ENCODE data around the gene TEKT1. TPM values are rescaled to one million over a fixed set of nuclear protein-coding genes. Genes with fewer than 3 reads are reported as not detected.
"Not testable (repeated sequence)": the region's sequence is repeated elsewhere in the genome, so short reads cannot be mapped to it uniquely, and the experiment has no call there.

TEKT1 gene
- total and polyA plus RNA-seq, 5 donors from 2014 or later = not detected

DNA sequence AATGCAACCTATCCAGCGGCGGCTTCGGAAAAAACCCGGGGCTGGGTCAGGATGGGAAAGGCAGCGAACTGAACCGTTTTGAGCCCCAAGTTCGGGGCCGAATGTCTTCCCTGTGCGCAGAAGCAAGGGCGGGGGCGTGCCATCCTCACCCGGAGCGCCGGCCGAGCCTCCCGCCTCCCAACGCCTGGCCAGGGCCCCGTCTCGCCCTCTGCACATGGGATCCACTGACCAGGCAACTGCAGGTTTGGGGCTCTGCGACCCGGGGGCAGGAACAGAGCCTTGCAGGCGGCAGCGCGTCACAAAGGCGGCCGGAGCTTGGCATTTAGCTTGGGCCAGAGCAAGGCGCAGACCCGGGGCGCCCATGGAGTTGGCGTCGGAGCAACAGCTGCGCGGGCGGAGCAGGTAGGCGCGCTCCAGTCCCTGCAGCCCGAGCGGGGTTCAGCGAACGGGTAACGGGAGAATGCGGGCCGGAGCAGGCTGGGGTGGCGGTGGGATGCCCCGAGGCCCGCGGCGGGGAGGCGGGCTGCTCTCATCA, 55.6 kb downstream of the TEKT1 start, which contains the start of gene FBXO39:
TSS of gene FBXO39 (plus strand) at position 345 of the 535 bp plus-strand sequence. CDS start 3,654 bp downstream, outside the sequence.
- Mint-ChIP-seq H3K36me3 (peaks cover 35% of the 10 kb centered on the region), H3K27me3 (peaks cover 23% of the 10 kb centered on the region), H3K27ac (no peak within 1 kb of the TSS), H3K4me1 (peaks cover 0 to 15% (median 5%) of the 10 kb centered on the region in 4 donors), H3K9me3 (peaks cover 0 to 50% (median 14%) of the 10 kb centered on the region in 7 donors), H3K4me3 (peak within 1 kb of the TSS in 2 of 4 donors; percentile 15 to 43)
- Histone ChIP-seq H3K4me3 (ENCODE audit: low read depth, low read length) (no peak within 1 kb of the TSS), H3K27ac (ENCODE audit: insufficient read depth, low read length, poor library complexity, severe bottlenecking) (no peak within 1 kb of the TSS), H3K27me3 (ENCODE audit: control insufficient read depth, insufficient read depth, low read length) (peaks cover 8% of the 10 kb centered on the region), H3K9me3 (ENCODE audit: control insufficient read depth in 2 of 2, low read length in 2 of 2) (peaks cover 40 to 51% of the 10 kb centered on the region in 2 experiments), H3K4me1 (ENCODE audit: control insufficient read depth, insufficient read depth, low read length, poor library complexity, severe bottlenecking) (no peaks in the 10 kb centered on the region), H3K36me3 (ENCODE audit: control insufficient read depth, insufficient read depth, low read length) (peaks cover 35% of the 10 kb centered on the region)
- DNase-seq (peak in 1 of 3 donors; percentile 27), ATAC-seq (ENCODE audit: low read depth in 2 of 2) (peak; percentile 24 to 43)

DNA sequence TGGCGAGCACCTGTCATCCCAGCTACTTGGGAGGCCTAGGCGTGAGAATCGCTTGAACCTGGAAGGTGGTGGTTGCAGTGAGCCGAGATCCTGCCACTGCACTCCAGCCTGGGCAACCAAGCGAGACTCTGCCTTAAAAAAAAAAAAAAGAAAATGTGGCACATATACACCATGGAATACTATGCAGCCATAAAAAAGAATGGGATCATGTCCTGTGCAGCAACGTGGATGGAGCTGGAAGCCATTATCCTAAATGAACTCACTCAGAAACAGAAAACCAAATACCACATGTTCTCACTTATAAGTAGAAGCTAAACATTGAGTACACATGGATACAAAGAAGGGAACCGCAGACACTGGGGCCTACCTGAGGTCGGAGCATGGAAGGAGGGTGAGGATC, 56.6 kb downstream of the TEKT1 start:
- peaks cover 16% of the 10 kb centered on the region for H3K27me3 Mint-ChIP-seq
- H3K9me3 Mint-ChIP-seq = peaks cover 0 to 55% (median 14%) of the 10 kb centered on the region in 7 donors
- Histone ChIP-seq H3K36me3 (ENCODE audit: control insufficient read depth, insufficient read depth, low read length) (peaks cover 45% of the 10 kb centered on the region), H3K9me3 (ENCODE audit: control insufficient read depth in 2 of 2, low read length in 2 of 2) (peaks cover 44 to 56% of the 10 kb centered on the region in 2 experiments)
- ATAC-seq (ENCODE audit: low read depth in 2 of 2); H3K27ac Mint-ChIP-seq; H3K27me3 ChIP-seq (ENCODE audit: control insufficient read depth, insufficient read depth, low read length); H3K4me3 ChIP-seq (ENCODE audit: low read depth, low read length); H3K27ac ChIP-seq (ENCODE audit: insufficient read depth, low read length, poor library complexity, severe bottlenecking); DNase-seq; H3K4me3 Mint-ChIP-seq; H3K4me1 ChIP-seq (ENCODE audit: control insufficient read depth, insufficient read depth, low read length, poor library complexity, severe bottlenecking): not testable (repeated sequence)
- H3K4me1 Mint-ChIP-seq = peaks cover 0 to 15% (median 5%) of the 10 kb centered on the region in 4 donors
- peaks cover 44% of the 10 kb centered on the region for H3K36me3 Mint-ChIP-seq

DNA sequence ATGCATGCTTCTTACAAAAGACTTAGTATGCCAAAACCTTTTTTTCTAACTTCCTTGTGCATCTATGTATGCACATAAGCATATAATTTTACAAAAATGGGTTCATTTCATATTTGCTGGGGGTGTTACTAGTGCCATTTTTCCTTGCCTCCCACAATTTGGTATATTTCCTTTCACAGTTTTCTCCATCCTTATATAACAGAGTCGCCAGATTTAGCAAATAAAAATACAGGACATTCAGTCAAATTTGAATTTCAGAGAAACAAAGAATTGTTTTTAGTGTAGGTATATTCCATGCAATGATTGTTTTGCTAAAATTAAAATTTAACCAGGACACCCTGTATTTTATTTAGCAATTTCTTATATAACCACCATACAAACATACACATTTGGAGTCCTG, 59.5 kb downstream of the TEKT1 start:
- Histone ChIP-seq H3K27ac (ENCODE audit: insufficient read depth, low read length, poor library complexity, severe bottlenecking) (no peak overlapping the region), H3K27me3 (ENCODE audit: control insufficient read depth, insufficient read depth, low read length) (no peaks in the 10 kb centered on the region), H3K36me3 (ENCODE audit: control insufficient read depth, insufficient read depth, low read length) (peaks cover 74% of the 10 kb centered on the region), H3K9me3 (ENCODE audit: control insufficient read depth in 2 of 2, low read length in 2 of 2) (peaks cover 67 to 84% of the 10 kb centered on the region in 2 experiments), H3K4me3 (ENCODE audit: low read depth, low read length) (no peak overlapping the region), H3K4me1 (ENCODE audit: control insufficient read depth, insufficient read depth, low read length, poor library complexity, severe bottlenecking) (no peaks in the 10 kb centered on the region)
- peaks cover 4% of the 10 kb centered on the region for H3K27me3 Mint-ChIP-seq
- no peak for ATAC-seq (ENCODE audit: low read depth in 2 of 2)
- peaks cover 0 to 19% (median 4%) of the 10 kb centered on the region in 4 donors for H3K4me1 Mint-ChIP-seq
- peaks cover 73% of the 10 kb centered on the region for H3K36me3 Mint-ChIP-seq
- H3K4me3 Mint-ChIP-seq = no peak overlapping the region
- no peak for DNase-seq
- peaks cover 2 to 73% (median 30%) of the 10 kb centered on the region in 7 donors for H3K9me3 Mint-ChIP-seq
- no peak overlapping the region for H3K27ac Mint-ChIP-seq

DNA sequence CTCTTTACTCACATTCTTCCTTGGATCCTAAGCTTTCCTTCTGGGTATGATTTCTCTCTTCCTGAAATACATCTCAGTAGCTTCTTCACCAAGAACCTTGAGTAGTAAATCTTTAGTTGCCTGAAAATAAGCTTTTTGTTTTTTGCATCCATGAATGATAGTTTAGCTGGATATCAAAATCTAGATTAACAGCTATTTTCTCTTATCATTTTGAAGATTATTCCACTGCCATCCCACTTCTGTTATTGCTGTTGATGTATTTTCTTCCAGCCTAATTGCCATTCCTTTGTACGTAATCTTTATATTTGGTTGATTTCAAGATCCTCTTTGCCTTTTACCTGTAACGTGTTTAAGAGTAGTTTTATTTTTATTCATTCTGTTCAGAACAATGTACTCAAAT, 63.1 kb downstream of the TEKT1 start:
- H3K27me3 ChIP-seq (ENCODE audit: control insufficient read depth, insufficient read depth, low read length) = no peaks in the 10 kb centered on the region
- Mint-ChIP-seq H3K4me3 (no peak overlapping the region), H3K27me3 (no peaks in the 10 kb centered on the region), H3K27ac (no peak overlapping the region), H3K9me3 (peaks cover 5 to 67% (median 29%) of the 10 kb centered on the region in 7 donors), H3K4me1 (peaks cover 0 to 23% (median 19%) of the 10 kb centered on the region in 4 donors), H3K36me3 (peaks cover 98% of the 10 kb centered on the region)
- DNase-seq = no peak
- peaks cover 100% of the 10 kb centered on the region for H3K36me3 ChIP-seq (ENCODE audit: control insufficient read depth, insufficient read depth, low read length)
- no peak overlapping the region for H3K4me3 ChIP-seq (ENCODE audit: low read depth, low read length)
- H3K27ac ChIP-seq (ENCODE audit: insufficient read depth, low read length, poor library complexity, severe bottlenecking) = no peak overlapping the region
- H3K9me3 ChIP-seq (ENCODE audit: control insufficient read depth in 2 of 2, low read length in 2 of 2) = peaks cover 58 to 76% of the 10 kb centered on the region in 2 experiments
- ATAC-seq (ENCODE audit: low read depth in 2 of 2) = no peak
- no peaks in the 10 kb centered on the region for H3K4me1 ChIP-seq (ENCODE audit: control insufficient read depth, insufficient read depth, low read length, poor library complexity, severe bottlenecking)

DNA sequence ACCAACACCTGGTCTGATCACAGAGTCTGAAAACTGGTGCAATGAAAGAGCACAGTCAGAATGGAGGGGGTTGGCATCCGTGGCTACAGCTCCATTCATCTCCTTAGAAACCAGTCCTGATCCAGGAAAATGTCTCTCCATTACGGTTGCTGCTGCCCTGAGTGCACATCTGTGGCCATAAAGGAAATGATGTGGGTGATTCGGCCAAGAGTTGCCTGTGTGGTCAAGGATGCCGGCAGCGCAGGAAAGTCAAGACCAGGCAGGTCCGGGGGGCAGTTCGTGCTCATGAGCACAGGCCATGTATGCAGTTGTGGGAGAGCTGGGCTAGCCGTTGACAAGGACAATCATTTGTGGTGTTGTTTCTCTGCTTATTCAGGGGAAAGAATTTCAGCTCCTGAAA, 69.8 kb downstream of the TEKT1 start:
- no peaks in the 10 kb centered on the region for H3K27me3 ChIP-seq (ENCODE audit: control insufficient read depth, insufficient read depth, low read length)
- no peak overlapping the region for H3K27ac ChIP-seq (ENCODE audit: insufficient read depth, low read length, poor library complexity, severe bottlenecking)
- Mint-ChIP-seq H3K4me3 (peak overlapping the region in 1 of 4 donors; percentile 31), H3K36me3 (peaks cover 77% of the 10 kb centered on the region), H3K27ac (peak overlapping the region in 1 of 3 donors; percentile 52), H3K27me3 (no peaks in the 10 kb centered on the region), H3K4me1 (peaks cover 15 to 43% (median 26%) of the 10 kb centered on the region in 4 donors), H3K9me3 (peaks cover 2 to 16% (median 9%) of the 10 kb centered on the region in 7 donors)
- no peak overlapping the region for H3K4me3 ChIP-seq (ENCODE audit: low read depth, low read length)
- peaks cover 11 to 15% of the 10 kb centered on the region in 2 experiments for H3K9me3 ChIP-seq (ENCODE audit: control insufficient read depth in 2 of 2, low read length in 2 of 2)
- H3K4me1 ChIP-seq (ENCODE audit: control insufficient read depth, insufficient read depth, low read length, poor library complexity, severe bottlenecking) = peaks cover 17% of the 10 kb centered on the region
- no peak for ATAC-seq (ENCODE audit: low read depth in 2 of 2)
- H3K36me3 ChIP-seq (ENCODE audit: control insufficient read depth, insufficient read depth, low read length) = peaks cover 83% of the 10 kb centered on the region
- DNase-seq = no peak

DNA sequence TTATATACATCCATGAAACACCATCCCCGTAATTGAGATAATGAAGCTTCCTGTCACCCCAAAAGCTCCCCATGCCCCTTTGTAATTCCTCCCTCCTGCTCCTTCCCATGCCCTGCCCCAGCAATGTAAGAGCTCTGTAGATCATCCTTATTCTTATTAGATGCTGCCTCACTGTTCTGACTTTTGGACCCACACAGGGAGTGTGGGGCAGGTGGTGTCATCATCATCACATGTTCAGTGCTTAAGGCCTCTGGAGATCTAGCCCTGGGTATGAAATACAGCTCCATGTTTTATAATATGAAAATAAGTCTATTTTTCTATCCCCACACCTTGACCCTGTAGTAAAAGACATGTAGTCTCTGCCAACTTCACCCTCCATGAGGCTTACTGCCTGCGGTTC, 73.8 kb downstream of the TEKT1 start:
- Histone ChIP-seq H3K4me1 (ENCODE audit: control insufficient read depth, insufficient read depth, low read length, poor library complexity, severe bottlenecking) (peaks cover 35% of the 10 kb centered on the region), H3K27me3 (ENCODE audit: control insufficient read depth, insufficient read depth, low read length) (no peaks in the 10 kb centered on the region), H3K27ac (ENCODE audit: insufficient read depth, low read length, poor library complexity, severe bottlenecking) (no peak overlapping the region), H3K9me3 (ENCODE audit: control insufficient read depth in 2 of 2, low read length in 2 of 2) (no peaks in the 10 kb centered on the region), H3K4me3 (ENCODE audit: low read depth, low read length) (peak overlapping the region; percentile 89), H3K36me3 (ENCODE audit: control insufficient read depth, insufficient read depth, low read length) (peaks cover 44% of the 10 kb centered on the region)
- Mint-ChIP-seq H3K4me3 (peak overlapping the region; percentile 85 to 99 (median 90)), H3K36me3 (peaks cover 41% of the 10 kb centered on the region), H3K9me3 (no peaks in the 10 kb centered on the region), H3K4me1 (peaks cover 2 to 50% (median 26%) of the 10 kb centered on the region in 4 donors), H3K27me3 (no peaks in the 10 kb centered on the region), H3K27ac (peak overlapping the region; percentile 88 to 97 (median 91))
- no peak for DNase-seq
- ATAC-seq (ENCODE audit: low read depth in 2 of 2) = no peak

DNA sequence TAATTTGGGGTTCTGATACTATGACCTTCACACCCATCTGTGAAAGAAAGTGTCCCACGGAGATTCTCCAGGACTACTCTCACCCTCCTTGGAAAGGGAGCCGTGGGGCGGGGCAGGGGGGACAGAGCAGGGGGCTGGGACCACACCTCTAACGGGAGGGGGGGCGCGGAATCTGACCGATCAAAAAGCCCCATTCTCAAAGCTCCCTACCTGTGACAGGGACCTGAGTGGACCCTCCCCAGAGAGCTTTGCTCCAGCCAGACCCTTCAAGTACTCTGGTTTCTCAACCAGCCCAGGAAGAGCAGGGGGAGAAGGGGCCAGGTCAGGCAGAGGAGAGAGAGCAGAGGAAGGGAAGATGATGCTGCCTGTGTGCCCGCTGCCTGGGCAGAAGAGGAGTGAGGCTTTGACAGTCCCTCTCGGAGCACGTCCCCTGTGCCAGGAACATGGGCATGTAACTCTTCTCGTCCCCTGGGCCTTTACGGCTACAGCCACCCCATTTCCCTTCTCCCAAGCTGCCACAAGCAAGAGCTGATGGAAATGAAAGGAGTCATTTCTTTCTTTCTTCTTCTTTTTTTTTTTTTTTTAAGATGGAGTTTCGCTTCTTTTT, 75.0 kb downstream of the TEKT1 start:
- Histone ChIP-seq H3K36me3 (ENCODE audit: control insufficient read depth, insufficient read depth, low read length) (peaks cover 32% of the 10 kb centered on the region), H3K9me3 (ENCODE audit: control insufficient read depth in 2 of 2, low read length in 2 of 2) (no peaks in the 10 kb centered on the region), H3K4me1 (ENCODE audit: control insufficient read depth, insufficient read depth, low read length, poor library complexity, severe bottlenecking) (peaks cover 35% of the 10 kb centered on the region), H3K27me3 (ENCODE audit: control insufficient read depth, insufficient read depth, low read length) (no peaks in the 10 kb centered on the region), H3K27ac (ENCODE audit: insufficient read depth, low read length, poor library complexity, severe bottlenecking) (peak overlapping the region; percentile 71), H3K4me3 (ENCODE audit: low read depth, low read length) (peak overlapping the region; percentile 89)
- ATAC-seq (ENCODE audit: low read depth in 2 of 2) (peak; percentile 14 to 35), DNase-seq (peak in 1 of 3 donors; percentile 28)
- H3K27me3 Mint-ChIP-seq = no peaks in the 10 kb centered on the region
- no peaks in the 10 kb centered on the region for H3K9me3 Mint-ChIP-seq
- peaks cover 0 to 49% (median 30%) of the 10 kb centered on the region in 4 donors for H3K4me1 Mint-ChIP-seq
- peak overlapping the region; percentile 91 to 100 (median 98) for H3K4me3 Mint-ChIP-seq
- H3K27ac Mint-ChIP-seq = peak overlapping the region; percentile 97 to 99 (median 98)
- H3K36me3 Mint-ChIP-seq = peaks cover 29% of the 10 kb centered on the region
